Measurements from ENCODE around the gene ABCA4. TPM values are rescaled to one million over a fixed set of nuclear protein-coding genes. Genes with fewer than 3 reads are reported as not detected.

Gene ABCA4
- total and polyA plus RNA-seq, 2 donors (not counting 3 experiments of a cell fraction or from before 2014, with no cell fraction given) = 2.3 to 4.9 TPM

- Histone ChIP-seq H2AFZ (ENCODE audit: low read depth, low read length) (no peak overlapping the region), H3K27ac (ENCODE audit: insufficient read depth, low read depth, low read length) (peak overlapping the region; percentile 89), H3K27me3 (ENCODE audit: control insufficient read depth in 2 of 2, insufficient read depth in 2 of 2, low read length in 2 of 2) (no peaks in the 10 kb centered on the region), H3K4me3 (replicated peaks in 1 of 3; ENCODE audit: insufficient read depth in 1 of 3, low read depth in 1 of 3, low read length in 3 of 3) (no peak overlapping the region), H3K9me1 (replicated peaks; ENCODE audit: control insufficient read depth, extremely low read depth, insufficient read depth, low read length) (no peaks in the 10 kb centered on the region), H3K9me3 (replicated peaks; ENCODE audit: control insufficient read depth, insufficient read depth, low read length) (no peaks in the 10 kb centered on the region), H3K9ac (replicated peaks; ENCODE audit: extremely low read depth, insufficient read depth, low read length) (peak overlapping the region; percentile 62), H3K79me2 (ENCODE audit: control insufficient read depth, insufficient read depth, low read length) (no peaks in the 10 kb centered on the region), H3K4me1 (ENCODE audit: control insufficient read depth, extremely low read depth, insufficient read depth, low read length) (peaks cover 65% of the 10 kb centered on the region), H3K4me2 (ENCODE audit: insufficient read depth, low read length) (peak overlapping the region; percentile 33), H3K36me3 (ENCODE audit: control insufficient read depth in 2 of 2, extremely low read depth in 1 of 2, insufficient read depth in 2 of 2, low read length in 2 of 2) (no peaks in the 10 kb centered on the region), H4K20me1 (replicated peaks; ENCODE audit: control insufficient read depth, extremely low read depth, insufficient read depth, low read length) (no peaks in the 10 kb centered on the region)
- DNase-seq (ENCODE audit: low read depth, low spot score) (no peak), FAIRE-seq (no peak)
- POLR2A ChIA-PET = interaction anchor here (0.6 to 2.6 kb wide), 4 partner anchors 23 to 282 kb away, joined by 3 to 8 read pairs (median 6); no protein-coding TSS in a partner anchor
- intact Hi-C loops (cut with micrococcal nuclease) = loop anchor here (1.0 to 2.0 kb wide), 6 partner anchors 16 to 291 kb away; no protein-coding TSS in a partner anchor
- no TSS peak for BruUV-seq (replicated peaks)
- CTCF ChIA-PET = interaction anchor here (0.6 to 32.6 kb wide), 40 partner anchors 10 to 419 kb away, joined by 3 to 1439 read pairs (median 4); partner anchors contain the start of gene ARHGAP29
- dilution Hi-C loops (cut with MboI; ENCODE audit: extremely low pct_ligation_motif_present, low sequenced_read_pairs) = no loop called here
- TF ChIP-seq JUN (IDR thresholded peaks at IDR 0.05; ENCODE audit: borderline replicate concordance, insufficient read depth, insufficient read length, low read depth) = no peak
These were observed 76.1 kb downstream of the ABCA4 start for GRCh38 chr1:94044891-94045290.

DNA sequence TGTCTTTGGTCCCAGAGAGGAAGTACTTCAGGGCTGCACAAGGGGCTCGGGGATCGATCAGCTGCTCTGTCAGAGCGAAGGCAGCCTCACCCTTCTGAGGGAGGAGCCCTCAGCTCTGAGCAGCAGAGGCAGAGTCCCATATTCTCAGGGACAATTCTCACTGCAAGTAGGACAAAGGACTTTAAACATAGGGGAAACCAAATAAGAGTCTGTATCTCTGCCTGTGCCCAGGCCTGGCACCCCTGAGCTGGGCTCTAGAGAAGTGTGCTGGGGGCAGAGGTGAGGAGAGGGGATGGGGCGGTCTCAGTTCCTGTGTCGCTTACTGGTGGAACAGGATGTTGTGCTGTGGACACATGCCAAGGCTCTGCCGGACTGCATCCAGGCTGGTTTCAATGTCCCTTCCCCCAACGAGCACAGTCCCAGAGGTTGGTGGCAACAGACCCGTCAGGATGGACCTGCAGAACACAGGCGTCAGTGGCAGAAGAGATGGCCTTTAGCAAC is 76.6 kb downstream of the ABCA4 start:
- H3K79me2 ChIP-seq (ENCODE audit: control insufficient read depth, insufficient read depth, low read length) = no peaks in the 10 kb centered on the region
- peak overlapping the region; percentile 33 for H3K4me2 ChIP-seq (ENCODE audit: insufficient read depth, low read length)
- H3K36me3 ChIP-seq (ENCODE audit: control insufficient read depth in 2 of 2, extremely low read depth in 1 of 2, insufficient read depth in 2 of 2, low read length in 2 of 2) = no peaks in the 10 kb centered on the region
- H2AFZ ChIP-seq (ENCODE audit: low read depth, low read length) = peak overlapping the region; percentile 62
- FAIRE-seq = peak; percentile 95
- peaks cover 65% of the 10 kb centered on the region for H3K4me1 ChIP-seq (ENCODE audit: control insufficient read depth, extremely low read depth, insufficient read depth, low read length)
- H3K27ac ChIP-seq (ENCODE audit: insufficient read depth, low read depth, low read length) = peak overlapping the region; percentile 89
- H3K9me3 ChIP-seq (replicated peaks; ENCODE audit: control insufficient read depth, insufficient read depth, low read length) = no peaks in the 10 kb centered on the region
- H4K20me1 ChIP-seq (replicated peaks; ENCODE audit: control insufficient read depth, extremely low read depth, insufficient read depth, low read length) = no peaks in the 10 kb centered on the region
- H3K9ac ChIP-seq (replicated peaks; ENCODE audit: extremely low read depth, insufficient read depth, low read length) = peak overlapping the region; percentile 62
- dilution Hi-C loops (cut with MboI; ENCODE audit: extremely low pct_ligation_motif_present, low sequenced_read_pairs) = no loop called here
- ChIA-PET POLR2A (interaction anchor here (0.5 to 2.6 kb wide), 3 partner anchors 24 to 281 kb away, joined by 3 to 8 read pairs (median 6); no protein-coding TSS in a partner anchor), CTCF (interaction anchor here (0.6 to 32.6 kb wide), 18 partner anchors 9 to 291 kb away, joined by 3 to 1439 read pairs (median 6); no protein-coding TSS in a partner anchor)
- peak; percentile 65 for DNase-seq (ENCODE audit: low read depth, low spot score)
- H3K4me3 ChIP-seq (replicated peaks in 1 of 3; ENCODE audit: insufficient read depth in 1 of 3, low read depth in 1 of 3, low read length in 3 of 3) = no peak overlapping the region
- H3K9me1 ChIP-seq (replicated peaks; ENCODE audit: control insufficient read depth, extremely low read depth, insufficient read depth, low read length) = no peaks in the 10 kb centered on the region
- H3K27me3 ChIP-seq (ENCODE audit: control insufficient read depth in 2 of 2, insufficient read depth in 2 of 2, low read length in 2 of 2) = no peaks in the 10 kb centered on the region
- intact Hi-C loops (cut with micrococcal nuclease) = loop anchor here (2.0 kb wide), 1 partner anchor 174 kb away; no protein-coding TSS in a partner anchor
- TF ChIP-seq POLR2AphosphoS5 (IDR thresholded peaks at IDR 0.05; ENCODE audit: insufficient read depth, low read depth, low read length) = peak; percentile 49
- no peak for TF ChIP-seq POLR2A (IDR thresholded peaks at IDR 0.05; ENCODE audit: low read depth, low read length)
- no peak for TF ChIP-seq FOS (IDR thresholded peaks at IDR 0.05; ENCODE audit: borderline replicate concordance, insufficient read depth, low read length)
- TF ChIP-seq MYC (IDR thresholded peaks at IDR 0.05; ENCODE audit: low read depth, low read length) = no peak
- BruUV-seq (replicated peaks) = no TSS peak

All from endothelial cell of umbilical vein (primary cell).